Panc1 (cell line): ENCODE data around the gene CCS.

Experiments
- POLR2AphosphoS5 ChIP-seq: IDR thresholded peaks from 2 replicates; pipeline ENCODE4 v1.6.1; 2012; ENCODE audit warnings: mild to moderate bottlenecking, low read depth, low read length, moderate library complexity
- TF ChIP-seq, protein P1 (sequence below): fragments of 450-650 bp; IDR thresholded peaks from 2 replicates; pipeline ENCODE4 v1.5.1; 2017; ENCODE audit warnings: mild to moderate bottlenecking

DNA sequence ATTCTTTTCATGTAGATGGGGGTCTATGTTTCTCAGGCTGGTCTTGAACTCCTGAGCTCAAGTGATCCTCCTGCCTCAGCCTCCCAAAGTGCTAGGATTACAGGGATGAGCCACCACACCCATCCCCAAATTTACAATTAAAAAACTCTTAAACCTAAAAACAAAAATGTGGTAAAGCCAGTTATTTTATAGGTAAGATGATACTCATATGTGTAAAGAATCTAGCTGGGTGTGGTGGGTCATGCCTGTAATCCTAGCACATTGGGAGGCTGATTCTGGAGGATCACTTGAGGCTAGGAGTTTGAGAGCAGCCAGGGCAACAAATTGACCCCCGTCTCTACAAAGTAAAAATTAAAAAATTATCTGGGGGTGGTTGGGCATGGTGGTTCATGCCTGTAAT lies 19.5 kb downstream of the CCS start:
- TF ChIP-seq, protein P1, sequence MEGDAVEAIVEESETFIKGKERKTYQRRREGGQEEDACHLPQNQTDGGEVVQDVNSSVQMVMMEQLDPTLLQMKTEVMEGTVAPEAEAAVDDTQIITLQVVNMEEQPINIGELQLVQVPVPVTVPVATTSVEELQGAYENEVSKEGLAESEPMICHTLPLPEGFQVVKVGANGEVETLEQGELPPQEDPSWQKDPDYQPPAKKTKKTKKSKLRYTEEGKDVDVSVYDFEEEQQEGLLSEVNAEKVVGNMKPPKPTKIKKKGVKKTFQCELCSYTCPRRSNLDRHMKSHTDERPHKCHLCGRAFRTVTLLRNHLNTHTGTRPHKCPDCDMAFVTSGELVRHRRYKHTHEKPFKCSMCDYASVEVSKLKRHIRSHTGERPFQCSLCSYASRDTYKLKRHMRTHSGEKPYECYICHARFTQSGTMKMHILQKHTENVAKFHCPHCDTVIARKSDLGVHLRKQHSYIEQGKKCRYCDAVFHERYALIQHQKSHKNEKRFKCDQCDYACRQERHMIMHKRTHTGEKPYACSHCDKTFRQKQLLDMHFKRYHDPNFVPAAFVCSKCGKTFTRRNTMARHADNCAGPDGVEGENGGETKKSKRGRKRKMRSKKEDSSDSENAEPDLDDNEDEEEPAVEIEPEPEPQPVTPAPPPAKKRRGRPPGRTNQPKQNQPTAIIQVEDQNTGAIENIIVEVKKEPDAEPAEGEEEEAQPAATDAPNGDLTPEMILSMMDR: no peak
- no peak for TF ChIP-seq POLR2AphosphoS5
